Karpas-422 (cell line): Measurements from ENCODE around the gene BICD1. TPM values are rescaled to one million over a fixed set of nuclear protein-coding genes. Genes with fewer than 3 reads are reported as not detected.

Experiments
- DNase-seq: peaks from one replicate; pipeline ENCODE4 v3.0.0-alpha.2; 2015
- H2AFZ ChIP-seq: fragments of 200-600 bp; sonication (generic); 2 replicates; pipeline ENCODE4 v1.6.1; 2014; ENCODE audit warnings: antibody characterized with exemption, low read length, mixed read lengths
- H3K27ac ChIP-seq: fragments of 200-600 bp; sonication (generic); 2 replicates; pipeline ENCODE4 v1.5.1; 2014; ENCODE audit warnings: mild to moderate bottlenecking, low read length, moderate library complexity
- H3K27me3 ChIP-seq: fragments of 200-600 bp; sonication (generic); 2 replicates; pipeline ENCODE4 v1.6.1; 2014; ENCODE audit warnings: low read length, mixed read lengths
- H3K36me3 ChIP-seq: fragments of 200-600 bp; sonication (generic); 2 replicates; pipeline ENCODE4 v1.6.1; 2014; ENCODE audit warnings: low read length, mixed read lengths; ENCODE audit not compliant: insufficient read depth
- H3K4me1 ChIP-seq: fragments of 200-600 bp; sonication (generic); 2 replicates; pipeline ENCODE4 v1.6.1; 2014; ENCODE audit warnings: mild to moderate bottlenecking, low read length, mixed read lengths
- H3K4me2 ChIP-seq: fragments of 200-600 bp; sonication (generic); 2 replicates; pipeline ENCODE4 v1.6.1; 2014; ENCODE audit warnings: low read length, low read depth, mild to moderate bottlenecking; ENCODE audit not compliant: poor library complexity, severe bottlenecking
- H3K4me3 ChIP-seq: fragments of 200-600 bp; sonication (generic); 2 replicates; pipeline ENCODE4 v1.5.1; 2014; ENCODE audit warnings: mild to moderate bottlenecking, antibody characterized with exemption, low read length, mixed read lengths
- H3K79me2 ChIP-seq: fragments of 200-600 bp; sonication (generic); 2 replicates; pipeline ENCODE4 v1.6.1; 2014; ENCODE audit warnings: mild to moderate bottlenecking, low read length, mixed read lengths
- H3K9ac ChIP-seq: fragments of 200-600 bp; sonication (generic); 2 replicates; pipeline ENCODE4 v1.6.0; 2014; ENCODE audit warnings: low read length
- H3K9me2 ChIP-seq: fragments of 200-600 bp; sonication (generic), shearing (Covaris generic); replicated peaks from 2 replicates; pipeline ENCODE4 v1.6.0; 2014; ENCODE audit warnings: mild to moderate bottlenecking, low read length, moderate library complexity; ENCODE audit not compliant: insufficient read depth
- H3K9me3 ChIP-seq: fragments of 300-700, 200-600 bp; sonication (generic); 2 replicates; pipeline ENCODE4 v1.6.1; 2014; ENCODE audit warnings: low read length, mixed read lengths
- H4K20me1 ChIP-seq: fragments of 200-600 bp; sonication (generic); 2 replicates; pipeline ENCODE4 v1.6.1; 2014; ENCODE audit warnings: mild to moderate bottlenecking, antibody characterized with exemption, low read length, low read depth; ENCODE audit not compliant: insufficient read depth
- total RNA-seq: library from RNA; depleted of rRNA; stranded (reverse); fragments of >200 nt; shearing (Covaris generic); gene quantifications from 2 replicates; pipeline ENCODE4 v1.2.3, GENCODE V29; 2014; ENCODE audit warnings: low replicate concordance

Gene BICD1
- total RNA-seq, 1 experiment from 2014 or later, result 55.7 TPM

DNA sequence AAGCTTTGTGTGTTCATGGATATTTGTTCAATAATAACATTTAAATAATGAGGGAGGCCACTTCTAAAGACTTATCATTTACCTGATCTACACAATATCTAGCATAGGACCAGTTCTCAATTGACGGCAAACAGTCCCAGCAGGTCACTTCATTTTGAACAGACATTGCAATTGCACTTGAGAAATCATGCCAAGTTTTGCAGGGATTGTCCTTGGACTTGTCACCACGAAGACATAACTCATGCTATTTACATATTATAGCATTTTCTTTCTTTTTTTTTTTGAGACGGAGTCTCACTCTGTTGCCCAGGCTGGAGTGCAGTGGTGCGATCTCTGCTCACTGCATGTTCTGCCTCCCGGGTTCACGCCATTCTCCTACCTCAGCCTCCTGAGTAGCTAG lies 34.5 kb upstream of the BICD1 start:
- H3K4me1 ChIP-seq, result no peaks in the 10 kb centered on the region
- H3K27me3 ChIP-seq, result no peaks in the 10 kb centered on the region
- DNase-seq, result no peak
- H3K9ac ChIP-seq, result no peak overlapping the region
- H3K9me2 ChIP-seq, result no peaks in the 10 kb centered on the region
- no peak overlapping the region for H3K4me2 ChIP-seq
- no peak overlapping the region for H2AFZ ChIP-seq
- no peaks in the 10 kb centered on the region for H3K9me3 ChIP-seq
- no peaks in the 10 kb centered on the region for H3K79me2 ChIP-seq
- H3K36me3 ChIP-seq, result no peaks in the 10 kb centered on the region
- no peak overlapping the region for H3K4me3 ChIP-seq
- no peak overlapping the region for H3K27ac ChIP-seq
- no peaks in the 10 kb centered on the region for H4K20me1 ChIP-seq

DNA sequence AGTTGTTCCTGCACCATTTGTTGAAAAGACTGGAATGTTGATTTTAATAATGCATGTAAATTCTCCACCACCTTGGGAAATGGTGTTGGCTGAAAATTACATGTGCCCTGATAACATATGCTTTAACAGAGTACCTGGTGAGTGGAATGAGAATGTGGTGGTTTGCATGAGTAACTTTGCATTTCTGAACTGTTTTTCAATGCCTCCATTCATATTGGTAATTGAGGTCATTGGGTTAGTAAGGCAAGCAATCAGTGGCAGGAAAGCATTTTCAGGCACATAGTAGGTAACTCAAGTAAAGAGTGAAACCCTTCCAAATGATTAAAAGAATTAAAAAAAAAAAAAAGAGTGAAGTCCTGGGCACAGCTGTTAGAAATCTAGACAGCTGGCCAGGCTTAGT lies 32.2 kb upstream of the BICD1 start:
- H3K4me1 ChIP-seq, result no peaks in the 10 kb centered on the region
- H3K27ac ChIP-seq, result no peak overlapping the region
- DNase-seq, result no peak
- no peaks in the 10 kb centered on the region for H3K79me2 ChIP-seq
- H3K9me3 ChIP-seq, result no peaks in the 10 kb centered on the region
- no peak overlapping the region for H3K4me2 ChIP-seq
- no peaks in the 10 kb centered on the region for H3K36me3 ChIP-seq
- no peak overlapping the region for H3K9ac ChIP-seq
- no peak overlapping the region for H2AFZ ChIP-seq
- no peaks in the 10 kb centered on the region for H3K27me3 ChIP-seq
- H3K9me2 ChIP-seq, result no peaks in the 10 kb centered on the region
- no peak overlapping the region for H3K4me3 ChIP-seq
- H4K20me1 ChIP-seq, result no peaks in the 10 kb centered on the region

DNA sequence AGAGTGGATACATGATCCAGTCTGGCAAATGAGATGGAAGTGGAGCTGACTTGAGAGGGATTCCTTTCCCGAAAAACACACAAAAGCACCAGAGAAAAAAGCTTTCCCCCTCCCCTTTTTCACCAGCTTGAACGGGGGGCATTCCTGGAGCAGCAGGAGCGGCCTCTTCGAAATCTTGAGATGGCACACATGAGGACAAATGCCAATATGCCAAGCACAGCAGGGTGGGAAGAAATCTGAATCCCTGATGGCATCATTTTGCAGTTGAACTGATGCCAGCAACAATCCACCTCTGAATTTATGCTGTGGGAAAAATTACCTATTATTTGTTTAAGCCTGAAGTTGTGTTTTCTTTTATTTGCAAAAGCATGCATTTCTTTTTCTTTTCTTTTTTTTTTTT lies 29.7 kb upstream of the BICD1 start:
- no peaks in the 10 kb centered on the region for H3K27me3 ChIP-seq
- H3K79me2 ChIP-seq, result no peaks in the 10 kb centered on the region
- no peak overlapping the region for H3K27ac ChIP-seq
- H3K4me3 ChIP-seq, result no peak overlapping the region
- H3K4me2 ChIP-seq, result no peak overlapping the region
- no peaks in the 10 kb centered on the region for H3K36me3 ChIP-seq
- no peaks in the 10 kb centered on the region for H4K20me1 ChIP-seq
- no peaks in the 10 kb centered on the region for H3K9me3 ChIP-seq
- no peak overlapping the region for H3K9ac ChIP-seq
- H3K4me1 ChIP-seq, result no peaks in the 10 kb centered on the region
- H3K9me2 ChIP-seq, result no peaks in the 10 kb centered on the region
- no peak for DNase-seq
- no peak overlapping the region for H2AFZ ChIP-seq

DNA sequence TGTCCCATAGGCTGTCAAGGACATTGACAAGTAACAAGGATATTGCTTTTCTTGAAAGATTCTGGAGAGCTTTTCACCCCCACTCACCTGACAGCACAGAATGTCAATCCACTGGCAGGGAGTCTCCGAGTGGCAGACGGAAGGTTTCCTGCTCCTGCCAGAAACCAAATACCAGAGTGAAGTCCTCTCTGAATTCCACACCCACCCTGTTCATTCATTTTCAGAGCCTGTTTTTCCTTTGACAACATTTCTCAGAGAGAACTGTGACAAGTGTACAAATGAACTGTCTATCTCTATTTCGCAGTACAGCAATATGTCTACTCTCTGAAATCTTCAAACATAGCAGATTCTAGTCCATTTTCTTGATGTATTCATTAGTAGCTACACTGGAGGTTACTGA lies 26.2 kb upstream of the BICD1 start:
- Histone ChIP-seq H3K4me1 (no peaks in the 10 kb centered on the region; the same call in 1 of the 2 replicates), H3K27me3 (no peaks in the 10 kb centered on the region), H3K9me3 (no peaks in the 10 kb centered on the region), H4K20me1 (no peaks in the 10 kb centered on the region), H3K4me3 (no peak overlapping the region), H3K27ac (no peak overlapping the region), H3K9ac (no peak overlapping the region), H3K4me2 (no peak overlapping the region), H3K9me2 (no peaks in the 10 kb centered on the region), H3K36me3 (no peaks in the 10 kb centered on the region), H3K79me2 (no peaks in the 10 kb centered on the region), H2AFZ (no peak overlapping the region)
- no peak for DNase-seq

DNA sequence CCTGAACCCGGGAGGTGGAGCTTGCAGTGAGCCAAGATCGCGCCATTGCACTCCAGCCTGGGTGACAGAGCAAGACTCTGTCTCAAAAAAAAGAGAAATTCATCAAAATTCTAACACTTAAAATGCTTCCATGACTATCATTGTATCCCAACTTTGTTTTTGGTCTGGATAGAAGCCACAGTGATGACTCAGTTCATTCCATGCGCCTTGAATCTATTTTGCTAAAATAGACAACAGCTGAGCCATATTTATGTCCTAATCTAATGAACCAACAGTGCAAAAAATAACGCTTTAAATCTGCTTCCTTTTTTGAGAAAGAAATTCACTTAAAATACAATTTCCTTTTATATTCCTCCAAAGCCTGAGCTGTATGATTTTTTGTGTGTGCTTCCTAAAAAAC lies 23.2 kb upstream of the BICD1 start:
- H2AFZ ChIP-seq, result no peak overlapping the region
- no peak overlapping the region for H3K9ac ChIP-seq
- no peak for DNase-seq
- no peaks in the 10 kb centered on the region for H3K9me3 ChIP-seq
- H3K4me3 ChIP-seq, result no peak overlapping the region
- no peaks in the 10 kb centered on the region for H4K20me1 ChIP-seq
- H3K4me2 ChIP-seq, result no peak overlapping the region
- H3K27me3 ChIP-seq, result no peaks in the 10 kb centered on the region
- H3K27ac ChIP-seq, result no peak overlapping the region
- H3K36me3 ChIP-seq, result no peaks in the 10 kb centered on the region
- H3K79me2 ChIP-seq, result no peaks in the 10 kb centered on the region
- H3K4me1 ChIP-seq, result no peaks in the 10 kb centered on the region; the same call in 1 of the 2 replicates
- no peaks in the 10 kb centered on the region for H3K9me2 ChIP-seq

DNA sequence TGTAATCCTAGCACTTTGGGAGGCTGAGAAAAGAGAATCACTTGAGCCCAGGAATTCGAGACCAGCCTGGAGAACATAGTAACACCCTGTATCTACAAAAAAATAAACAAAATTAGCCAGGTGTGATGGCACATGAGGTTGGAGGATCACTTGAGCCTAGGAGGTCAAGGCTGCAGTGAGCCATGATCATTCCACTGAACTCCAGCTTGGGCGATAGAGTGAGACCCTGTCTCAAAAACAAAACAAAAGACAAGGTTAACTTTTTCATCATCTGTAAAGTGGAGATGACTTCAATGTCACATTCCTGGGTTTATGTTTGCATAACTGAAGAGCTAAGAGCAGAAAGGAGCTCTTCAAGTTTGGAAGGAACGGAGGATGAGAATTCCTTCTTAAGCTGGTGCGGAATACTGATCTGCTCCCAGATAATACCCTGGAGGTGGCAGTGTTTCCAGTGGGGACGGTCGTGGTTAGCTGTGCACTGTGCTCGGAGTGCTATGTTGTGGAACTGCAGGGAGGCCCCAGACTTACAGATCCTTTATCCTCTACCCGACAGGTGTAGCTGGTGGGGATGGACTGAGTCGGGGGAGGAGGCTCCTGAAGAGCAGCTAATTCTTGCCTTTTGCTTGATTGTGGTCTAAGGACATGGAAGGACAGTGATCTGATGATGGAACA lies 22.5 kb upstream of the BICD1 start:
- Histone ChIP-seq H3K4me3 (no peak overlapping the region), H3K27ac (no peak overlapping the region), H3K4me2 (no peak overlapping the region), H3K4me1 (no peaks in the 10 kb centered on the region; the same call in 1 of the 2 replicates), H3K9me3 (no peaks in the 10 kb centered on the region), H3K36me3 (no peaks in the 10 kb centered on the region), H3K9me2 (no peaks in the 10 kb centered on the region), H4K20me1 (no peaks in the 10 kb centered on the region), H3K9ac (no peak overlapping the region), H2AFZ (no peak overlapping the region), H3K79me2 (no peaks in the 10 kb centered on the region), H3K27me3 (no peaks in the 10 kb centered on the region)
- no peak for DNase-seq

DNA sequence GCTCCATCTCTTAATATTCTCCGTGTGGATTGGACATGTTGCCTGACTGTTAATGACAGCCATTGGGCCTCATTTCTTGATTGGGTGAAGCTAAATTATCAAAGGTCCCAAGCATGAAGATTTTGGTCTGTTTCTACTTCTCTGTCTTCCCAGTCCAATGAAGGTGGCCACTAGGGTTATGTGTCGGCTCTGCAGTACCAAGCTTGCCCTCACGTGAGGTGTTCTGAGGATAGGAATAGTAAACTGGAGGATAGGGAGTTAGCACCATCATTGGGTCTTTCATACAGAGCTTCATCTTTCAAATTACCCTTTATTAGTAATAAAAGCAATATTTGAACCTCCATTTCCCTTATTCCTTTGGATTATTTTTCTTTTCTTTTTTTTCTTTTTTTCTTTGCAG lies 21.9 kb upstream of the BICD1 start:
- no peak overlapping the region for H3K27ac ChIP-seq
- H3K4me1 ChIP-seq, result no peaks in the 10 kb centered on the region; the same call in 1 of the 2 replicates
- H4K20me1 ChIP-seq, result no peaks in the 10 kb centered on the region
- no peak overlapping the region for H3K9ac ChIP-seq
- H2AFZ ChIP-seq, result no peak overlapping the region
- no peaks in the 10 kb centered on the region for H3K27me3 ChIP-seq
- no peak overlapping the region for H3K4me3 ChIP-seq
- H3K9me2 ChIP-seq, result no peaks in the 10 kb centered on the region
- H3K36me3 ChIP-seq, result no peaks in the 10 kb centered on the region
- no peak for DNase-seq
- no peak overlapping the region for H3K4me2 ChIP-seq
- no peaks in the 10 kb centered on the region for H3K79me2 ChIP-seq
- H3K9me3 ChIP-seq, result no peaks in the 10 kb centered on the region

DNA sequence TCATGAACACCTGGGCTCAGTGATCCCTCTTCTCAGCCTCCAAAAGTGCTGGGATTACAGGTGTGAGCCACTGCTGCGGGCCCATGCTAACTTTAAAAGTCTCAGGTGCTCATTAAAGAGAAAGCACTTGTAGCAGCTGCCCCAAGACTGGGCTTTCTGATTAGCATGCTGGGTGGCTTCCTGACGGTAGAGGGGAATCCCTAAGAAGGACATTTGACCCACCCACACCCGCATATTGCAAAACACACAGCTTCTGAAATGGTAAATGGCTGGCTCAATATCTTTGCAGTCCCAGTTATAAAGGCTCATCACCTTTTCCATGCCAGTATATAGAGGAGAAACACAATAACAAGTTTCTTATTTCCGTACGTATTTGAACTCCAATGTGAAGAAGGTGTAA lies 19.3 kb upstream of the BICD1 start:
- H3K4me1 ChIP-seq, result no peaks in the 10 kb centered on the region; the same call in 1 of the 2 replicates
- no peak overlapping the region for H3K4me2 ChIP-seq
- no peaks in the 10 kb centered on the region for H3K79me2 ChIP-seq
- no peaks in the 10 kb centered on the region for H4K20me1 ChIP-seq
- H3K9me3 ChIP-seq, result no peaks in the 10 kb centered on the region
- no peaks in the 10 kb centered on the region for H3K27me3 ChIP-seq
- no peak overlapping the region for H3K27ac ChIP-seq
- H3K9ac ChIP-seq, result no peak overlapping the region
- no peak overlapping the region for H3K4me3 ChIP-seq
- no peaks in the 10 kb centered on the region for H3K36me3 ChIP-seq
- no peaks in the 10 kb centered on the region for H3K9me2 ChIP-seq
- DNase-seq, result no peak
- no peak overlapping the region for H2AFZ ChIP-seq
